ENCODE data around the gene MTHFD2L.
"Not testable (repeated sequence)": the region's sequence is repeated elsewhere in the genome, so short reads cannot be mapped to it uniquely, and the experiment has no call there.

The MTHFD2L gene

GRCh38 chr4:74189331-74190043 lies 31.6 kb downstream of the MTHFD2L start:
- no peak for DNase-seq (ENCODE audit: low read depth in 2 of 2)

- DNase-seq (ENCODE audit: low read depth in 2 of 2), result no peak
Observed at GRCh38 chr4:74190332-74190731, 32.4 kb downstream of the MTHFD2L start.

GRCh38 chr4:74190919-74191397 lies 33.0 kb downstream of the MTHFD2L start:
- DNase-seq (ENCODE audit: low read depth in 2 of 2), result no peak

GRCh38 chr4:74197080-74197479 lies 39.2 kb downstream of the MTHFD2L start:
- DNase-seq (ENCODE audit: low read depth in 2 of 2), result no peak

GRCh38 chr4:74202062-74202586 lies 44.2 kb downstream of the MTHFD2L start:
- DNase-seq (ENCODE audit: low read depth in 2 of 2), result no peak

- no peak for DNase-seq (ENCODE audit: low read depth in 2 of 2)
Observed at GRCh38 chr4:74203467-74203866, 45.5 kb downstream of the MTHFD2L start.

GRCh38 chr4:74205046-74205445 lies 47.1 kb downstream of the MTHFD2L start:
- DNase-seq (ENCODE audit: low read depth in 2 of 2), result no peak

GRCh38 chr4:74205559-74205958 lies 47.6 kb downstream of the MTHFD2L start:
- no peak for DNase-seq (ENCODE audit: low read depth in 2 of 2)

- DNase-seq (ENCODE audit: low read depth in 2 of 2), result no peak
Observed at GRCh38 chr4:74206088-74206825, 48.3 kb downstream of the MTHFD2L start.

GRCh38 chr4:74214457-74215159 lies 56.7 kb downstream of the MTHFD2L start:
- DNase-seq (ENCODE audit: low read depth in 2 of 2), result not testable (repeated sequence)

- DNase-seq (ENCODE audit: low read depth in 2 of 2), result not testable (repeated sequence)
Observed at GRCh38 chr4:74215236-74215635, 57.3 kb downstream of the MTHFD2L start.

- DNase-seq (ENCODE audit: low read depth in 2 of 2), result no peak
Observed at GRCh38 chr4:74217365-74217764, 59.4 kb downstream of the MTHFD2L start.

- no peak for DNase-seq (ENCODE audit: low read depth in 2 of 2)
Observed at GRCh38 chr4:74218201-74218600, 60.3 kb downstream of the MTHFD2L start.

- DNase-seq (ENCODE audit: low read depth in 2 of 2), result no peak
Observed at GRCh38 chr4:74219240-74219639, 61.3 kb downstream of the MTHFD2L start.

GRCh38 chr4:74223098-74223497 lies 65.2 kb downstream of the MTHFD2L start:
- no peak for DNase-seq (ENCODE audit: low read depth in 2 of 2)

GRCh38 chr4:74223801-74224200 lies 65.9 kb downstream of the MTHFD2L start:
- DNase-seq (ENCODE audit: low read depth in 2 of 2), result no peak

GRCh38 chr4:74228691-74229640 lies 71.0 kb downstream of the MTHFD2L start:
- peak; percentile 39 to 47 for DNase-seq (ENCODE audit: low read depth in 2 of 2)

GRCh38 chr4:74230902-74231499 lies 73.1 kb downstream of the MTHFD2L start:
- DNase-seq (ENCODE audit: low read depth in 2 of 2), result no peak

- no peak for DNase-seq (ENCODE audit: low read depth in 2 of 2)
Observed at GRCh38 chr4:74235135-74235534, 77.2 kb downstream of the MTHFD2L start.

- no peak for DNase-seq (ENCODE audit: low read depth in 2 of 2)
Observed at GRCh38 chr4:74237425-74237966, 79.6 kb downstream of the MTHFD2L start.
